HS-5 (cell line): ENCODE measurements around the gene KIAA1958.

Experiments
- DNase-seq: peaks from one replicate; pipeline ENCODE4 v3.0.0-alpha.2; 2012; ENCODE audit warnings: low read depth

The KIAA1958 gene

DNA sequence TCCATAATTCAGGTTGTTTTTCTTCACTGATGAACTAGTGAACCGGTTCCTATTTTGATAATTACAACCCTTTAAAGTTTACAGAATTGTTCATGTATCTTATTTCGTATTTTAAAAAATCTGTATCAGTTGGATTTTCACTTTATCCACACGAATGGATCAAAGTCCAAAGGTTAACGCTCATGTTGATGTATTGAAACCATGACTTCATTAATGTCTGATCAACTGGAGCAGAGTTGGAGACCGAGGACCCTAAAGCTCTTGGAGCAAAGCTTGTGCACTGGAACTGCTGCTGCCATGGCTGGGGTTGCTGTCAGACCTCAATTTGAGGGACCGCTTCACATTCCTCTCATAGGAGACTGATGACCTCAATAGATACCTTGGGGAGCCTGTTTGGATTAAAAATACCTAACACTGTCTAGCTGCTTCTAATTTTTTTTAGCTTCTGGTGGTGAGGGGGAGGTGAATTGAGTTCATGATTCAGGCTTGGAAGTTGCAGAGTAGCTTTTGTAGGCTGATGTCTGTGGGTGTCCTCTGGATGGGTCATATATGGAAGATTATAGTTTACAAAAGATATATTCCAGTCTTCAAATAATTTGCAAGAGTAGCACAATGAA, 45.1 kb downstream of the KIAA1958 start:
- DNase-seq: no peak

DNA sequence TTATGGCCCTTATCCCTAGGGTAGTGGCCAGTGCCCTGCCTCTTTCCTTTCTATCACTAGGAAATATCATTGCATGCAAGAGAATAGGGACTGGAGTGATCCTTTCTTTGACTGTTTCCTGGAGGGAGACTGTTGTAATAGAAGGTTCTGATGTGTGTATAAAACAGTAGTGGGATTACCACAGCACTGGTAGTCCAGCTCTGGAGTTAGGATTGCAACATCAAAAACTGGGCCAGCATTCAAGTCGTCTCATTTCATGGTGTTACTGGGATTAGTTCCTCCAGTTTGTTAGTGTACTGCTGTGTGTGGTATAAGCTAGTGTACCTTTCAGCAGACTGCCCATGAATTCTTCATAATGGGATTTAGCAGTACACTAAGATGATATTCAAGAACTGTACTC, 45.8 kb downstream of the KIAA1958 start:
- DNase-seq: no peak

- no peak for DNase-seq
Measured at GRCh38 chr9:112533660-112534059, 47.0 kb downstream of the KIAA1958 start.

- DNase-seq: no peak
Measured at GRCh38 chr9:112535301-112535700, 48.7 kb downstream of the KIAA1958 start.

- DNase-seq: peak; percentile 79
Measured at GRCh38 chr9:112535811-112536210, 49.2 kb downstream of the KIAA1958 start.

- DNase-seq: no peak
Measured at GRCh38 chr9:112537561-112537960, 50.9 kb downstream of the KIAA1958 start.

GRCh38 chr9:112540800-112541199, 54.2 kb downstream of the KIAA1958 start:
- DNase-seq: no peak

- no peak for DNase-seq
Measured at GRCh38 chr9:112541685-112542084, 55.1 kb downstream of the KIAA1958 start.

GRCh38 chr9:112542593-112543292, 56.1 kb downstream of the KIAA1958 start:
- no peak for DNase-seq

GRCh38 chr9:112544477-112544876, 57.9 kb downstream of the KIAA1958 start:
- no peak for DNase-seq

GRCh38 chr9:112545237-112545636, 58.6 kb downstream of the KIAA1958 start:
- DNase-seq: no peak

GRCh38 chr9:112546149-112547012, 59.8 kb downstream of the KIAA1958 start:
- no peak for DNase-seq

- DNase-seq: no peak
Measured at GRCh38 chr9:112548051-112548440, 61.4 kb downstream of the KIAA1958 start.

DNA sequence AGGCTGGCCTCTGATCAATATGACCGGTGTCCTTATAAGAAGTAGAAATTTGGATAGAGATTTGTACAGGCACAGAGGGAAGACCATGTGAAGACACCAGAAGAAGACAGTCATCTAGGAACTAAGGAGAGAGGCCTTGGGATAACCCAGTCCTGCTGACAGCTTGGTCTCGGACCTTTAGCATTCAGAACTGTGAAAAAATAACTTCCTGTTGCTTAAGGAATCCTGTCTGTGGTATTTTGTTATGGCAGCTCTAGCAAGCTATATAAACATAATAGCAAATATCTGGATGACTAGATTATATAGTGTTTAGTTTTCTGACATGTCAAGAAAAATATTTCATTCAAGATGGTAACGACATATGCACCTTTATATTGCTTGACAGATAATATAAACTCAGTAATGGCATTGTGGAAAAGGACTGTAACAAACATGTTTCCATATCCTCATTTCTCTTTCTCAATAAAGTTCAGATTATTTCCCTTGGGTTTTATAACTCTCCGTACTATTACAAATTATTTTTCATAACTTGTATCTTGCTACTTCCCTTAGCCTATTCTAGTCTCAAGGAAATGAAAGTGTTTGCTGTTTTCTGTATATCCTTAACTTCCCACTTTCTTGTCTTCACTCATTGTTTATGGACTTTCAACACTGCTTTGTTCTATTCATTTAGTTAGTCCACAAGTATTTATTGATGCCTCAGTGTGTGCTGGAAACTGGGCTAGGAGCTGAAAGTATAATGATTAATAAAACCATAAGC, 62.4 kb downstream of the KIAA1958 start:
- no peak for DNase-seq

DNA sequence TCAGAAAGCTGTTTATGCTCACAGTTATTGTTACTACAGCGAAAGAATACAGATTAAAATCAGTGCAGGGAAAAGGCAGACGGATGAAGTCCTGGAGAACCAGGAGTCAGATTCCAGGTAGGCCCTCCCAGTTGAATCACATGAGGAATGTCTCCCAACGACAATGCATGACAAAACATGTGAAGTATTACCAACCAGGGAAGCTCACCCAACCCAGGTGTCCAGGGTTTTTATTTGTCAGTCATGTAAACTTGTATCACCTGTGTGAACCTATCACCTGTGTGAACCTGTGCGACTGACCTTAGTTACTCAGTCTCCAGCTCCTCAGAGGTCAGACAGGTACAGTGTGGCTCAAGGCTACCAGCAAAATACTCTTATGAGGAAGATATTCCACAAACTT, 63.9 kb downstream of the KIAA1958 start:
- DNase-seq: no peak

GRCh38 chr9:112551641-112552040, 65.0 kb downstream of the KIAA1958 start:
- DNase-seq: no peak

DNA sequence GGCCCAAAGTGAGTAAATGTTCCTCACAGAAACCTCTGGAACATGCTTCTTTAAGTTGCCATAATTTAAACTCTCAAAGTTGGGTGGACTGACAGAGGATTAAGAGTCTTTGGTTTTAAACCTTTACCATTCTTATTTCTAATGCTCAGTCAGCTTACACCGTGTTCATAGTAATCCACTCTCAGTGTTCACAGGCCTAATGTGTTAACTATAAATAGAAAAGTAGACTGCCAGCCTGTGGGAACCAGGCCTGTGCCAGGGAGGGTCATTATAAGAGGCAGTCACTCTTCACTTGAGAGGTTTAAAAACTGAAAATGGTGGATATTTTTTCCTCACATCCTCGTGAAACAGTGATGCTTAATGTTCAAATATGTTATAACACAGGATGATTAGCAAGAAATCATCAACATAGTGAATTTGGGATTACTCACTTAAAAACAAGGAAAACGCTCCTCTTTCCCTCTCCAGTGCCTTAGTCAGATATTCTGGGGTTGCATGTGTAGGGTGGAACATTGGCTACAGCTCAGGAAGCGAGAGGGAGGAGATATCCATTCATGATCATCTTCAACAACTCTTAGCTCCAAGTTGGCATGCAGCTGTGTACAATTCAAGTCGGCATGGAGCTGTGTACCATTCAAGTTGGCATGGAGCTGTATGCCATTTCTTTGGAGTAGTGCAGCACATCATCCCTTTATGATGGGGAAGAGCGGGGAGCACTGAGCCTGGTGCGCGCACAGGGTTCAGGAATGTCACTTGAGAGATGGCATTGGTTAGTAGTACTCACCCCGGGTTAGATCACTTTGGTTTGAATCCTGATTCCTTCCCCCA, 65.8 kb downstream of the KIAA1958 start:
- DNase-seq: no peak

- no peak for DNase-seq
Measured at GRCh38 chr9:112553256-112553826, 66.7 kb downstream of the KIAA1958 start.

GRCh38 chr9:112554516-112554915, 67.9 kb downstream of the KIAA1958 start:
- no peak for DNase-seq

DNA sequence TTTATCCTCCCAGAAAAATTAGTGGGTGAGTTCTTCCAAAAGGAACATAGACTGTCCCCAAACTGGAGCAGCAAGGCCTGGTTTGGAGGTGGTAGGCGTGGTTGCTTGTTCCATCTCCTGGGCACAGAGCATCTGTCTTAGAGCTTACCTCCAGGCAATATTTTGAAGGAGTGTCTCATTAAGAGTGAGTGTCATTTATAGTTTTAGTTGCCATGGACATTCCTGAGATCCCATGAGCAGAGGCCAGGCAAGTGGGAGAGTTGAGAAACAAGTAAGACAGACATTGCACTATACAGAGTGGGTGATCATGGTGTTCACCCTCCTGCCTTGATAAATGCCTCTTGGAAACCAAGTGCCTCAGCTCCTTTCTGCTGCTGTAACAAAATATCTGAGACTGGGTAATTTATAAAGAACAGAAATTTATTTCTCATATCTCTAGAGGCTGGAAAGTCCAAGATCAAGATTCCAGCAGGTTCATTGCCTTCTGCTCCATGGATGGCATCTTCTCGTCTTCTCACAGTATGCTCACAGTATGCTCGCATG, 68.5 kb downstream of the KIAA1958 start:
- no peak for DNase-seq
